CD4-positive, CD25-positive, alpha-beta regulatory T cell (primary cell): ENCODE results near the gene USP9X. TPM values are rescaled to one million over a fixed set of nuclear protein-coding genes. Genes with fewer than 3 reads are reported as not detected.
"Not testable (repeated sequence)": the region's sequence is repeated elsewhere in the genome, so short reads cannot be mapped to it uniquely, and the experiment has no call there.

Experiments
- ATAC-seq, 2 donors: fragments of 150-1000 bp; cut with Tn5 transposase; one replicate each; pipeline ENCODE4 v1.10.0; 2021; ENCODE audit warnings: low read depth in 2 of 2, moderate number of reproducible peaks in 2 of 2, moderate library complexity in 1 of 2
- DNase-seq, 3 donors: peaks; one replicate each; pipeline versions ENCODE4 v3.0.0 to v3.0.0-alpha.2; 2012 to 2022; ENCODE audit warnings: mixed read lengths in 1 of 3
- H3K27ac ChIP-seq: one replicate; pipeline ENCODE4 v1.7.0; 2013; ENCODE audit warnings: mild to moderate bottlenecking, low read length; ENCODE audit not compliant: insufficient read depth, poor library complexity, severe bottlenecking
- H3K27me3 ChIP-seq: one replicate; pipeline ENCODE4 v1.7.0; 2013; ENCODE audit warnings: low read length; ENCODE audit not compliant: control insufficient read depth, insufficient read depth
- H3K36me3 ChIP-seq: one replicate; pipeline ENCODE4 v1.7.0; 2013; ENCODE audit warnings: mild to moderate bottlenecking, low read length, moderate library complexity; ENCODE audit not compliant: control insufficient read depth, insufficient read depth
- H3K4me1 ChIP-seq: 2 replicates; pipeline ENCODE4 v1.7.0; 2013; ENCODE audit warnings: mild to moderate bottlenecking, low read length; ENCODE audit not compliant: insufficient read depth, control insufficient read depth, poor library complexity, severe bottlenecking
- H3K4me3 ChIP-seq: one replicate; pipeline ENCODE4 v1.7.0; 2013; ENCODE audit warnings: low read depth, mild to moderate bottlenecking, low read length, moderate library complexity
- H3K9me3 ChIP-seq, 2 experiments: 1 replicate in 1 of 2; 2 replicates in 1 of 2; pipeline ENCODE4 v1.7.0; 2013; ENCODE audit warnings: low read length in 2 of 2, mild to moderate bottlenecking in 1 of 2, moderate library complexity in 1 of 2; ENCODE audit not compliant: control insufficient read depth in 2 of 2
- H3K27ac Mint-ChIP-seq, 3 donors: one replicate each; pipeline ENCODE4 v1.8.0; 2020 to 2022; ENCODE audit warnings: mild to moderate bottlenecking in 3 of 3, mixed read lengths in 3 of 3, moderate library complexity in 2 of 3
- H3K27me3 Mint-ChIP-seq: one replicate; pipeline ENCODE4 v1.8.0; 2022; ENCODE audit warnings: mild to moderate bottlenecking, mixed read lengths
- H3K36me3 Mint-ChIP-seq: one replicate; pipeline ENCODE4 v1.8.0; 2020; ENCODE audit warnings: mixed read lengths
- H3K4me1 Mint-ChIP-seq, 4 donors: one replicate each; pipeline ENCODE4 v1.8.0; 2020 to 2022; ENCODE audit warnings: mixed read lengths in 4 of 4, mild to moderate bottlenecking in 1 of 4
- H3K4me3 Mint-ChIP-seq, 4 donors: one replicate each; pipeline ENCODE4 v1.8.0; 2020 to 2022; ENCODE audit warnings: mild to moderate bottlenecking in 4 of 4, mixed read lengths in 4 of 4, moderate library complexity in 3 of 4
- H3K9me3 Mint-ChIP-seq, 7 donors: one replicate each; pipeline ENCODE4 v1.8.0; 2020 to 2022; ENCODE audit warnings: mixed read lengths in 7 of 7, mild to moderate bottlenecking in 3 of 7, moderate library complexity in 2 of 7
- polyA plus RNA-seq, 4 donors: library from polyadenylated mRNA; unstranded; fragments of 300-500 nt; fragmentation: Illumina TruSeq; gene quantifications; one replicate each; pipeline ENCODE4 v1.2.3, GENCODE V29; 2021
- total RNA-seq: library from RNA; stranded (reverse); gene quantifications from one replicate; pipeline ENCODE4 v1.2.3, GENCODE V29; 2022

USP9X gene
- total and polyA plus RNA-seq, 5 donors from 2014 or later, result 19.5 to 101 (median 23.0) TPM

- H3K27ac ChIP-seq, result no peak overlapping the region
- DNase-seq (no peak), ATAC-seq (no peak)
- no peaks in the 10 kb centered on the region for H3K36me3 ChIP-seq
- H3K27me3 ChIP-seq, result no peaks in the 10 kb centered on the region
- H3K4me3 ChIP-seq, result no peak overlapping the region
- Mint-ChIP-seq H3K27me3 (peaks cover 4% of the 10 kb centered on the region), H3K4me1 (no peaks in the 10 kb centered on the region), H3K27ac (no peak overlapping the region), H3K9me3 (peaks cover 0 to 4% (median 2%) of the 10 kb centered on the region in 7 donors), H3K36me3 (no peaks in the 10 kb centered on the region), H3K4me3 (no peak overlapping the region)
- H3K4me1 ChIP-seq, result no peaks in the 10 kb centered on the region
- H3K9me3 ChIP-seq, result no peaks in the 10 kb centered on the region
Observed at GRCh38 chrX:41259516-41259915, 174.3 kb downstream of the USP9X start.

GRCh38 chrX:41265615-41266014, 180.4 kb downstream of the USP9X start:
- H3K27ac ChIP-seq, result no peak overlapping the region
- no peaks in the 10 kb centered on the region for H3K9me3 ChIP-seq
- H3K27me3 ChIP-seq, result no peaks in the 10 kb centered on the region
- H3K4me1 ChIP-seq, result peaks cover 3% of the 10 kb centered on the region
- ATAC-seq, result peak; percentile 90 to 98
- Mint-ChIP-seq H3K9me3 (peaks cover 0 to 4% (median 0%) of the 10 kb centered on the region in 7 donors), H3K4me3 (peak overlapping the region in 3 of 4 donors; percentile 41 to 71 (median 52)), H3K36me3 (no peaks in the 10 kb centered on the region), H3K4me1 (peaks cover 0 to 10% (median 0%) of the 10 kb centered on the region in 4 donors), H3K27me3 (no peaks in the 10 kb centered on the region), H3K27ac (peak overlapping the region in 1 of 3 donors; percentile 71)
- peak; percentile 3 to 81 (median 57) for DNase-seq
- H3K4me3 ChIP-seq, result peak overlapping the region; percentile 53
- H3K36me3 ChIP-seq, result no peaks in the 10 kb centered on the region

GRCh38 chrX:41273638-41274037, 188.4 kb downstream of the USP9X start:
- Mint-ChIP-seq H3K9me3 (no peaks in the 10 kb centered on the region), H3K4me3 (no peak overlapping the region), H3K36me3 (no peaks in the 10 kb centered on the region), H3K27me3 (no peaks in the 10 kb centered on the region), H3K27ac (no peak overlapping the region), H3K4me1 (peaks cover 0 to 14% (median 0%) of the 10 kb centered on the region in 4 donors)
- Histone ChIP-seq H3K4me3 (no peak overlapping the region), H3K9me3 (no peaks in the 10 kb centered on the region), H3K36me3 (no peaks in the 10 kb centered on the region), H3K4me1 (peaks cover 17% of the 10 kb centered on the region), H3K27me3 (no peaks in the 10 kb centered on the region), H3K27ac (no peak overlapping the region)
- ATAC-seq, result no peak
- DNase-seq, result no peak

- H3K4me3 Mint-ChIP-seq, result peak overlapping the region; percentile 69 to 89 (median 84)
- Histone ChIP-seq H3K27me3 (no peaks in the 10 kb centered on the region), H3K9me3 (no peaks in the 10 kb centered on the region), H3K27ac (no peak overlapping the region), H3K4me1 (peaks cover 17% of the 10 kb centered on the region), H3K4me3 (peak overlapping the region; percentile 62), H3K36me3 (no peaks in the 10 kb centered on the region)
- H3K27ac Mint-ChIP-seq, result peak overlapping the region in 2 of 3 donors; percentile 82 to 89
- H3K27me3 Mint-ChIP-seq, result no peaks in the 10 kb centered on the region
- H3K9me3 Mint-ChIP-seq, result no peaks in the 10 kb centered on the region
- ATAC-seq, result peak; percentile 50 to 66
- no peaks in the 10 kb centered on the region for H3K36me3 Mint-ChIP-seq
- peaks cover 0 to 14% (median 0%) of the 10 kb centered on the region in 4 donors for H3K4me1 Mint-ChIP-seq
- peak; percentile 6 to 61 (median 42) for DNase-seq
Observed at GRCh38 chrX:41275661-41276609, 190.7 kb downstream of the USP9X start.

GRCh38 chrX:41276661-41277506, 191.6 kb downstream of the USP9X start:
- Mint-ChIP-seq H3K27me3 (no peaks in the 10 kb centered on the region), H3K4me3 (peak overlapping the region; percentile 69 to 89 (median 82)), H3K27ac (peak overlapping the region in 2 of 3 donors; percentile 51 to 76), H3K36me3 (no peaks in the 10 kb centered on the region), H3K9me3 (no peaks in the 10 kb centered on the region), H3K4me1 (peaks cover 0 to 14% (median 0%) of the 10 kb centered on the region in 4 donors)
- peak overlapping the region; percentile 62 for H3K4me3 ChIP-seq
- no peaks in the 10 kb centered on the region for H3K9me3 ChIP-seq
- H3K27ac ChIP-seq, result no peak overlapping the region
- H3K27me3 ChIP-seq, result no peaks in the 10 kb centered on the region
- ATAC-seq (no peak), DNase-seq (peak in 1 of 3 donors; percentile 32)
- peaks cover 17% of the 10 kb centered on the region for H3K4me1 ChIP-seq
- no peaks in the 10 kb centered on the region for H3K36me3 ChIP-seq

- not testable (repeated sequence) for H3K4me1 ChIP-seq, H3K36me3 ChIP-seq, H3K27ac ChIP-seq, H3K27me3 Mint-ChIP-seq, H3K9me3 ChIP-seq, DNase-seq, H3K4me1 Mint-ChIP-seq, H3K4me3 Mint-ChIP-seq, H3K27ac Mint-ChIP-seq, H3K27me3 ChIP-seq, ATAC-seq, H3K9me3 Mint-ChIP-seq, H3K36me3 Mint-ChIP-seq, H3K4me3 ChIP-seq
Observed at GRCh38 chrX:41282307-41282706, 197.1 kb downstream of the USP9X start.

- H3K4me3 Mint-ChIP-seq, ATAC-seq: not testable (repeated sequence)
Observed at GRCh38 chrX:41285928-41286327, 200.7 kb downstream of the USP9X start.

More at GRCh38 chrX:41285928-41286327, 200.7 kb downstream of the USP9X start:
- not testable (repeated sequence) for H3K27ac ChIP-seq, H3K9me3 ChIP-seq, H3K4me1 ChIP-seq, H3K27me3 ChIP-seq, H3K36me3 ChIP-seq, H3K9me3 Mint-ChIP-seq, H3K4me3 ChIP-seq, H3K27me3 Mint-ChIP-seq, H3K27ac Mint-ChIP-seq, DNase-seq, H3K4me1 Mint-ChIP-seq, H3K36me3 Mint-ChIP-seq
